Retina (tissue), 1 donor: ENCODE results near the gene DDX24.

Experiments
- DNase-seq: peaks from one replicate; pipeline ENCODE4 v3.0.0-alpha.2; 2016

DDX24 gene

DNA sequence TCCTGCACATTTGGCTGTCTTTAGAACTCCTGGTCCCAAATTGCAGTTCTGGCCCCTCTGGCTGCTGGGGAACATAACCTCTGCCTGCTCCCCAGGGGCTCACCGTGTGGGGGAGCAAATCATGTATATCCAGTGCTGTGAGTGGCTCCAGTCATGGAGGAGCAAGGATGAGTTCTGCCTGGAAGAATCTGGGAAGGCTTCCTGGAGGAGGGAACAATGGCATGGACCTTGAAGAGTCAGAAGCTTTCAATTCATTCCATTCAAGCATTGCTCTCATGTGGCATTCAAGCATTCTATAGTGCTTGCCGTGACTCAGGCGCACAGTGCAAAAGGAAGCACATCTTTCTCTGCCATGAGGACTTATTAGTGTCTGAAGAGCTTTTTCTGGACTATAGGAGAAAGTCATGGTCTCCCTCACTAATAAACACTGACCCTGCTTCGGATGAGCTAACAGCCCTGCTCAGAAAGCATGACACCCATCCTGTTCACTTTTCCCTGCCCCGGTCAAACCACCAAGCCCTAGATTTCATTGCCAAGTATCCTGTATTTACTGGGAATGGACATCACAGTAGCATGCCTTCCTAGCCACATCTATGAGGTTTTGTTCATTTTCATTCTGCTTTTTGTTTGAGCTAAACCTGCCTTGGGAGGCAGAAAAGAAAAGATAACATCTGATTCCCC, 33.0 kb upstream of the DDX24 start:
- no peak for DNase-seq

- DNase-seq = no peak
Measured at GRCh38 chr14:94113490-94113889, 32.5 kb upstream of the DDX24 start.

- no peak for DNase-seq
Measured at GRCh38 chr14:94113073-94113472, 32.1 kb upstream of the DDX24 start.

DNA sequence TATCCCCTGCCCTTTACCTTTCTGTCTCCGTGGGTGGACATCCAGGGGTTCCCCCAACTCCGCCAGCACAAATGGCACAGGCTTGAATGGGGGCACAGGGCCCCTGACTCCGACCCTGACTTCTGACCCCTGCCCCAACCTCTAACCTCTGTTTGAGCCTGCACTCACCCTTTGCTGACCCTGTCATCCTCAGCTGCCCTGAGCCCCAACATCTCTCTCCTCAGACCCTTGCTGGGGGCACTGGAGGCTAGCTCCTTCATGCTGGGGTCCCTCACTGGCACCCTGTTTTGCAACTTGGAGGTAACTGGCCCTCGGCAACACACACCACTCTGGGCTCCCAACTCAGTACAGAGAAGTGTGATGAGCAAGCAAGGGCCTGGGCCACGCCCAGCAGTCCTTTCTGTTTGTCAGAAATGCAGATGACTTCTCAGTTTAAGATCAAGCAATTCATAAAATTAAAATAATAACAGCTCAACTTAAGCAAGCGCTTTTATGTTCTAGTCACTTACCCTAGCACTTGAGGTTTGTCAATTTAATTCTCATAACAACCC, 31.6 kb upstream of the DDX24 start:
- DNase-seq = no peak

- no peak for DNase-seq
Measured at GRCh38 chr14:94111276-94112095, 30.5 kb upstream of the DDX24 start.

DNA sequence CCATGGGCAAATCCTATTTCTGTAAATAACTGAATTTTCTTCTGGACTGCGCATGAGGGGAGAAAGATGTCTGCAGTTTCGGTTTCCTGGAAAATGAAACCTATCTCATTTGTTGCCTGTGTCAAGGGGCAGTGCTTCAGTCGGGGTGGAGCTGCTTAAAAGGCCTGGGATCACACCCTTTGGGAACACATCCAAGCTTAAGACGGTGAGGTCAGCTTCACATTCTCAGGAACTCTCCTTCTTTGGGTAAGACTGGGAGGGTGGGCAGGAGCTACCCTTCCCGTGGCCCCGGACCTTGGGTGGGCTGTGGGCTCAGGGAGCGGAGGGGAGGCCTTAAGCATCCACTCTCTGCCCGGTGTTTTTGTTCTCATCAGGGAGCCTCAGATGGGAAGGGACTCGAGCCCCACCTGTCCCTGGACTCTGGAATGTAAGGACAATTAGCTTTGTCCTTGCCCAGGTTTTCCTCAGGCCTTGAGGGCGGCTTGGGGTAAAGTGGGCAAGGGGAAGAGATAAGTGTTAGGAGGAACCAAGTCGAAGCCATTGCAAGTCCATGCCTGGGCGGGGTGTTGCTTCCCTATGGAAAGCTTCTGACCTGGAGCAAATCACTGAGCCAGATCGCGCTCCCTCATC, 29.7 kb upstream of the DDX24 start, which contains the start of gene IFI27:
Gene IFI27, plus strand, starts transcription at position 185 of the 630 bp plus-strand sequence.
- no peak for DNase-seq

GRCh38 chr14:94109915-94110250, 28.9 kb upstream of the DDX24 start:
- no peak for DNase-seq

DNA sequence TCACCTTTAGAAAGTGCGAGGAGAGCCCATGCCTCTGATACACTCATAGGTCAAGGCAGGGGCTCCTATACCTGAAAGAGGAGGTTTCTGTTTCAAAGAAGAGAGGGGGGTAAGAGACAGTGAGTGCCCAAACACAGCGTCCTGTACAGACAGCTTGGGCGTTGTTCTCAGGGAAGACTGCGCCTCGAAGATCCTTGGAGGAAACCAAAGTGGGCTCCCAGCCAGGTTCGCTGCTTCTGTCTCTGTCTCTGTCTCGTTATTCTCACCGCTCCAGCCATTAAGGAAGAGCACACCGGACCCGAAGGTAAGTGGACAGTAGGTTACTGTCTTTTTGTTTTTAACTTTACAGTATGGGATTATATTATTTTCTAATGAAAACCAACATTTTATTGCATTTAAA, 23.7 kb upstream of the DDX24 start:
- DNase-seq = no peak

DNA sequence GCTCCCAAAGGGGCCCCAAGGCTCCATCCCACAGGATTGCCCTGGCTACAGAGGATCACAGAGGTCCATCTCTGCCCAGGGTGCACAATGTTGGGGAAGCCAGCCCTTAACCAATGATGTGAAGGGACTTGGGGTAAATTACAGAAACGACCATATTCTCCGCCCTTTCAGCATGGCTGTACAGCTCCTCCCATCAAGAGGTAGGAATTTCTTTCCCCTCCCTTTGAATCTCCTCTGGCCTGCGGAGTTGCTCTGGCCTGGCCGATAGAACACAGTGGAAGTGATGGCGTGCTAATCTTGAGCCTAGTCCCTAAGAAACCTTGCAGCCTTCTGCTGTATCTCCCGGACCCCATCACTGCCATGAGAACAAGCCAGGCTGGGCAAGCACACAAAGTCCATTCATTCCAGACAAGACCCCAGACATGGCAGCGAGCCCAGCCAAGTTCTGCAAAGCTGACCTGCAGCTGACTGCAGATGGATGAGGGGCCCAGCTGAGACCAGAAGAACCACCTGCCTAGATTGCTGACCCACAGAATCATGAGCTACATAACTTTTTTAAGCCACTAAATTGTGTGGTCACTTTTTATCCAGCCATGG, 22.6 kb upstream of the DDX24 start:
- DNase-seq = no peak

GRCh38 chr14:94102768-94103482, 21.9 kb upstream of the DDX24 start:
- no peak for DNase-seq

DNA sequence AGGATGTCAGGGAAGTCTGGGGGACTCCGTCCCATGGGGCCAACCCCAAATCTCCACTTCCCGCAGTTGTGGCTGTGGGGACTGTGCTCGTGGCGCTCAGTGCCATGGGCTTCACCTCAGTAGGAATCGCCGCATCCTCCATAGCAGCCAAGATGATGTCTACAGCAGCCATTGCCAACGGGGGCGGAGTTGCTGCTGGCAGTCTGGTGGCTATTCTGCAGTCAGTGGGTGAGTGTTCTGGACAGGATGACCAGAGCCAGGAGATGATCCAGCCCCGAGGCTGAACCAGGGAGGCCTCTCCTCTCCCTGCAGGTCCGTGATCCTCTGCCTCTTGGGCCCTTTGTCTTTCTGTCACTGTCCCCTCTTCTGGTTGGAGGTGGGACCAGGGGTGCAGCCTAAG, 20.7 kb upstream of the DDX24 start:
- no peak for DNase-seq

GRCh38 chr14:94100847-94101246, 19.8 kb upstream of the DDX24 start:
- DNase-seq = no peak

DNA sequence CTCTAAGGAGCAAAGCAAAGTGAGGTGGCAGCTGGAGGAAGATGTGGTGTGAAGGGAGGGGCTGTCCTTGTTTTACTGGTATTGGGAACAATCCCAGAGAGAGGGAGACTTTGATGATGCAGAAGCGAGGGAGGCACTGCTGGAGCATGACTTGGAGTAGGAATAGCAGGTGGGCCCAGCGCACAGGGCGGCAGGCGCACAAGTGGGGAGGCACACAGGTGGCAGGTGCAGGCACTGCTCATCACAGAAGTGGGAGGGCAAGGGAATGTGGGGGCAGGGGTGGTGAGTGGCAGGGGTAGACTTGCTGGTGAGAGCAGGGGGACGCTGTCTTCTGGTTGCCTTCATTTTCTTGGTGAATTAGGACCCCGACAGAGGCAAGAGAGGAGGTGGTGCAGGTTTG, 18.0 kb upstream of the DDX24 start:
- no peak for DNase-seq

- DNase-seq = no peak
Measured at GRCh38 chr14:94098326-94098992, 17.5 kb upstream of the DDX24 start.

GRCh38 chr14:94097091-94097490, 16.1 kb upstream of the DDX24 start:
- DNase-seq = no peak

GRCh38 chr14:94093418-94093817, 12.4 kb upstream of the DDX24 start:
- no peak for DNase-seq

- no peak for DNase-seq
Measured at GRCh38 chr14:94089479-94089878, 8.5 kb upstream of the DDX24 start.

DNA sequence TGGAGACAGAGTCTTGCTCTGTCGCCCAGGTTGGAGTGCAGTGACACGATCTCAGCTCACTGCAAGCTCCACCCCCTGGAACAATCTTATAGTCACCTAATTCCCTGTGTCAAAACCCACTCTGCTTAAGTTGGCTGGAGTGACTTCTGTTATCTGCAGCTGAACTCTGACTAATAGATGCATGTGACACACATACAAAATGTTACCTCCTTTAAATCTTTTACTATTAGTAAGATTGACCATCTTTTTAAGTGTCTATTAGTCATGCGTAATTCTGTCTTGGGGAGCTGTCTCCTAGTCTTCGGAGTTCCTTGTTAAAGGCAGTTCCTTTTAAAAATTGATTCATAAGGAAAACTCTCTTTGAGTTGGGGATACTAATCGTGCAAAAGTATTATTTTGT, 7.5 kb upstream of the DDX24 start:
- DNase-seq = no peak

DNA sequence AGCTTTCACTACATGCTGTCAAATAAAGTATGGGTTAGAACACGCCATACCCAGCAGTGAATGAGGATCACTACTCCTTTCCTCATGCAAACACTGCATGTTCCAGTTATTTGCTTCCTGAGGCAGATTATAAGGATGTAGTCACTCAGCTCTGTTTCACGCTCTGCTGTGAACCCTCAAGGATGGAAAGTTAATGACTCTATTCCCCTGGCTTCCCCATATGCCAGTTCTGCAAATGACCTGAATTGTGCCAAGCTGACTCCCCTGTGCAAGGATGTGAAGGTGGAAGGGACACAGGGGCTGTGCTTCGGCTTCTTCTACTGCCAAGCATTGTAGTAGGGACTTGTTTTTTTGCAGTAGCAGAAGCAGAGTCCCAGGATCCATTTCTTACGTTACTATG, 6.9 kb upstream of the DDX24 start:
- no peak for DNase-seq

DNA sequence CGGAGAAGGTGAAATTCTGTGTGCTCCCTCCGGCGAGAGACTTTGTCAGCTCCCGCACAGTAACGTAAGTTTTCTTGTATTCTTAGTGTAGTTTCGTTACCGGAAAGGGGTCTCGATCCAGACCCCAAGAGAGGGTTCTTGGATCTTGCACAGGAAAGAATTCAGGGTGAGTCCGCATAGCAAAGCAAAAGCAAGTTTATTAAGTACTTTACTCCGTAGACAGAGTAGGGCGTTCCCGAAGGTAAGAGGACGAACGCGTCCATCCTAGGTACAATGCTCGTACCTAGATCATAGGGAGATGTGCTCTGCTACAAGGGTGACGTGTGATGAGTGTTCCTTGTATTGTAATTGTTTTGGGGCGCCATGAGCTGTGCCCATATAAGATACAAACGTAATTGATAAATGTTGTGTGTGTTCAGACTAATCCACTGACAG, 401 bp upstream of the DDX24 start:
- DNase-seq = no peak

- no peak for DNase-seq
Measured at GRCh38 chr14:94079891-94080620, 946 bp downstream of the DDX24 start.
